OCI-M2 (cell line): ENCODE data around the gene ZRANB3.
"Not testable (repeated sequence)": the region's sequence is repeated elsewhere in the genome, so short reads cannot be mapped to it uniquely, and the experiment has no call there.

Experiments used
- DNase-seq: peaks from one replicate; lab custom pipeline; 2025; ENCODE audit not compliant: unreplicated experiment; lab: John Stamatoyannopoulos, UW

Gene ZRANB3

GRCh38 chr2:135149251-135149650, 381.8 kb downstream of the ZRANB3 start:
- no peak for DNase-seq

GRCh38 chr2:135144343-135144742, 386.7 kb downstream of the ZRANB3 start:
- DNase-seq = no peak

- DNase-seq = no peak
Measured at GRCh38 chr2:135142323-135142722, 388.7 kb downstream of the ZRANB3 start.

GRCh38 chr2:135140606-135141005, 390.4 kb downstream of the ZRANB3 start:
- DNase-seq = no peak

GRCh38 chr2:135132314-135132713, 398.7 kb downstream of the ZRANB3 start:
- no peak for DNase-seq

- no peak for DNase-seq
Measured at GRCh38 chr2:135130751-135131150, 400.3 kb downstream of the ZRANB3 start.

- no peak for DNase-seq
Measured at GRCh38 chr2:135125940-135126339, 405.1 kb downstream of the ZRANB3 start.

- DNase-seq = no peak
Measured at GRCh38 chr2:135124924-135125886, 405.8 kb downstream of the ZRANB3 start.

- not testable (repeated sequence) for DNase-seq
Measured at GRCh38 chr2:135121658-135122039, 409.4 kb downstream of the ZRANB3 start.

GRCh38 chr2:135121016-135121657, 409.9 kb downstream of the ZRANB3 start:
- DNase-seq = no peak

- no peak for DNase-seq
Measured at GRCh38 chr2:135119582-135119981, 411.4 kb downstream of the ZRANB3 start.

- no peak for DNase-seq
Measured at GRCh38 chr2:135113322-135113721, 417.7 kb downstream of the ZRANB3 start.

GRCh38 chr2:135105513-135106316, 425.3 kb downstream of the ZRANB3 start:
- DNase-seq = not testable (repeated sequence)

GRCh38 chr2:135103843-135104242, 427.2 kb downstream of the ZRANB3 start:
- no peak for DNase-seq

- no peak for DNase-seq
Measured at GRCh38 chr2:135099802-135100483, 431.1 kb downstream of the ZRANB3 start.

- DNase-seq = no peak
Measured at GRCh38 chr2:135097532-135098231, 433.3 kb downstream of the ZRANB3 start.

GRCh38 chr2:135096665-135097446, 434.2 kb downstream of the ZRANB3 start:
- DNase-seq = no peak

GRCh38 chr2:135095591-135095990, 435.4 kb downstream of the ZRANB3 start:
- no peak for DNase-seq

GRCh38 chr2:135094508-135094907, 436.5 kb downstream of the ZRANB3 start:
- no peak for DNase-seq
